Smooth muscle cell (in vitro differentiated cells): Measurements from ENCODE around the gene NENF. TPM values are rescaled to one million over a fixed set of nuclear protein-coding genes. Genes with fewer than 3 reads are reported as not detected.

Source experiments
- DNase-seq: peaks from one replicate; lab custom pipeline; 2025; ENCODE audit not compliant: unreplicated experiment; lab: John Stamatoyannopoulos, UW
- H2AFZ ChIP-seq: fragments of 200-600 bp; sonication (generic); 2 replicates; pipeline ENCODE4 v1.6.0; 2016; ENCODE audit warnings: antibody characterized with exemption, low read depth, mild to moderate bottlenecking
- H3F3A ChIP-seq: fragments of 200-600 bp; sonication (generic); 2 replicates; pipeline ENCODE4 v1.6.0; 2017; ENCODE audit warnings: antibody characterized with exemption, low read depth
- H3K27ac ChIP-seq: fragments of 200-600 bp; sonication (generic); 2 replicates; pipeline ENCODE4 v1.5.1; 2016; ENCODE audit warnings: low read depth, mild to moderate bottlenecking
- H3K27me3 ChIP-seq: fragments of 200-600 bp; sonication (generic); 2 replicates; pipeline ENCODE4 v1.6.1; 2016; ENCODE audit warnings: low read depth, mild to moderate bottlenecking
- H3K36me3 ChIP-seq: fragments of 200-600 bp; sonication (generic); 2 replicates; pipeline ENCODE4 v1.5.1; 2016; ENCODE audit warnings: low read depth
- H3K4me1 ChIP-seq: fragments of 200-600 bp; sonication (generic); 2 replicates; pipeline ENCODE4 v1.5.1; 2016; ENCODE audit warnings: low read depth
- H3K4me2 ChIP-seq: fragments of 200-600 bp; sonication (generic); 2 replicates; pipeline ENCODE4 v1.6.0; 2016; ENCODE audit warnings: mild to moderate bottlenecking
- H3K4me3 ChIP-seq: fragments of 200-600 bp; sonication (generic); 2 replicates; pipeline ENCODE4 v1.5.1; 2016; ENCODE audit warnings: mild to moderate bottlenecking
- H3K79me2 ChIP-seq: fragments of 200-600 bp; sonication (generic); 2 replicates; pipeline ENCODE4 v1.6.0; 2016; ENCODE audit warnings: low read depth, mild to moderate bottlenecking
- H3K9ac ChIP-seq: fragments of 200-600 bp; sonication (generic); 2 replicates; pipeline ENCODE4 v1.6.0; 2016; ENCODE audit warnings: low read depth
- H3K9me3 ChIP-seq: fragments of 200-600 bp; sonication (generic); replicated peaks from 2 replicates; pipeline ENCODE4 v1.5.1; 2016; ENCODE audit warnings: low read depth
- H4K20me1 ChIP-seq: fragments of 200-600 bp; sonication (generic); 2 replicates; pipeline ENCODE4 v1.6.0; 2016; ENCODE audit warnings: low read depth
- WGBS: methylation state at CpG from one replicate; pipeline ENCODE4 v1.1.7; 2016; ENCODE audit warnings: low lambda C conversion rate; 5-methylcytosine and 5-hydroxymethylcytosine counted together
- polyA plus RNA-seq: library from polyadenylated mRNA; unstranded; fragments of >200 nt; fragmentation: Nextera tagmentation; extraction: Ambion mirVana; gene quantifications from 2 replicates; pipeline ENCODE4 v1.2.1, GENCODE V29; 2016
- total RNA-seq: library from RNA; depleted of rRNA; stranded (reverse); fragments of >200 nt; gene quantifications from 2 replicates; pipeline ENCODE4 v1.2.3, GENCODE V29; 2014
- TF ChIP-seq, protein P1 (sequence below): fragments of 200-600 bp; sonication (generic); IDR thresholded peaks from 2 replicates; pipeline ENCODE4 v1.5.1; 2017; ENCODE audit warnings: borderline replicate concordance, mild to moderate bottlenecking, antibody characterized with exemption; ENCODE audit not compliant: insufficient read depth, poor library complexity, severe bottlenecking

Gene NENF
- total and polyA plus RNA-seq, 2 experiments from 2014 or later, result 53.9 to 90.7 TPM

DNA sequence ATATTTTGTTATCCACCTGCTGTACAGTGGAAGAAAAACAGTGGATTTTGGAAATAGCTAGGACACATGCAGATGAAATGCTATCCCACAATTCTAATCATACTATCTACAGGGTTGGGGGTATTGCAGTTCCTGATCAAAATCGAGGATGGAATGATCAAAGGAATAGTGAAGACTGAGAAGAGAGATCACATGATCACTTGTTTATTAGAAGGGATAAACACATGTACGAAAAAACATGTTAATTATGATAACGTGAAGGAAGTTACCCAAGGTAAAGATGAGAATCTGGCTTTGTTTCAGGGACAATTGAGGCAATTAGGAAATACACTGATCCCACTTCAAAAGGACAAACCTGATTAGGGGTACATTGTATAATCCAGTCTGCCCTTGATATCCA, 8.8 kb upstream of the NENF start:
- no peaks in the 10 kb centered on the region for H3K79me2 ChIP-seq
- H2AFZ ChIP-seq, result no peak overlapping the region
- no peak overlapping the region for H3K4me2 ChIP-seq
- TF ChIP-seq, protein P1, sequence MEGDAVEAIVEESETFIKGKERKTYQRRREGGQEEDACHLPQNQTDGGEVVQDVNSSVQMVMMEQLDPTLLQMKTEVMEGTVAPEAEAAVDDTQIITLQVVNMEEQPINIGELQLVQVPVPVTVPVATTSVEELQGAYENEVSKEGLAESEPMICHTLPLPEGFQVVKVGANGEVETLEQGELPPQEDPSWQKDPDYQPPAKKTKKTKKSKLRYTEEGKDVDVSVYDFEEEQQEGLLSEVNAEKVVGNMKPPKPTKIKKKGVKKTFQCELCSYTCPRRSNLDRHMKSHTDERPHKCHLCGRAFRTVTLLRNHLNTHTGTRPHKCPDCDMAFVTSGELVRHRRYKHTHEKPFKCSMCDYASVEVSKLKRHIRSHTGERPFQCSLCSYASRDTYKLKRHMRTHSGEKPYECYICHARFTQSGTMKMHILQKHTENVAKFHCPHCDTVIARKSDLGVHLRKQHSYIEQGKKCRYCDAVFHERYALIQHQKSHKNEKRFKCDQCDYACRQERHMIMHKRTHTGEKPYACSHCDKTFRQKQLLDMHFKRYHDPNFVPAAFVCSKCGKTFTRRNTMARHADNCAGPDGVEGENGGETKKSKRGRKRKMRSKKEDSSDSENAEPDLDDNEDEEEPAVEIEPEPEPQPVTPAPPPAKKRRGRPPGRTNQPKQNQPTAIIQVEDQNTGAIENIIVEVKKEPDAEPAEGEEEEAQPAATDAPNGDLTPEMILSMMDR, result no peak
- no peaks in the 10 kb centered on the region for H3F3A ChIP-seq
- no peak overlapping the region for H3K9ac ChIP-seq
- no peak for DNase-seq
- no peak overlapping the region for H3K4me3 ChIP-seq
- peaks cover 9% of the 10 kb centered on the region for H3K27me3 ChIP-seq
- H4K20me1 ChIP-seq, result no peaks in the 10 kb centered on the region
- H3K36me3 ChIP-seq, result no peaks in the 10 kb centered on the region
- no peak overlapping the region for H3K27ac ChIP-seq
- WGBS, result 77% methylated on average over 3 of the region's 3 CpGs
- no peaks in the 10 kb centered on the region for H3K4me1 ChIP-seq
- H3K9me3 ChIP-seq, result no peaks in the 10 kb centered on the region

DNA sequence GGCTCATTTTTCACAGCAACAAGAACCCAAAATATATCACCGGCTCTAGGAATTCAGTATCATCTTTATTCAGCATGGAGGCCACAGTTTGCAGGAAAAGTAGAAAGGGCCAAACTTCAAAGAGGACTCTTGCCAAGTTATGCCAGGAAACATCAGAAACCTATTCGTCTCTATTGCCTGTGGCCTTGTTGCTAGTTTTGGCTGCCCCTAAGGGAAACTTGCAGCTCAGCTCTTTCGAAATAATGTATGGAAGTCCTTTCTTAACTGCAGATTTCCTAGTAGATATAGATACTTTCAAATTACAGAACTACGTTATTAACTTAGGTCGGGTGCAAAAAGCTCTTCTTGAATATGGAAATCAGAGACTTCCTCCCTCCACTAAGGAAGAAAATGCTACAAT, 4.2 kb upstream of the NENF start:
- Histone ChIP-seq H3K4me3 (no peak overlapping the region), H3K27me3 (peaks cover 6% of the 10 kb centered on the region), H3K4me2 (no peak overlapping the region), H3K79me2 (no peaks in the 10 kb centered on the region), H3K9me3 (no peaks in the 10 kb centered on the region), H3K36me3 (no peaks in the 10 kb centered on the region), H3K4me1 (no peaks in the 10 kb centered on the region), H3K27ac (no peak overlapping the region), H3K9ac (no peak overlapping the region), H4K20me1 (no peaks in the 10 kb centered on the region), H3F3A (no peaks in the 10 kb centered on the region), H2AFZ (no peak overlapping the region)
- DNase-seq, result no peak
- 77% methylated on average over 5 of the region's 5 CpGs for WGBS
- TF ChIP-seq, protein P1, result no peak

DNA sequence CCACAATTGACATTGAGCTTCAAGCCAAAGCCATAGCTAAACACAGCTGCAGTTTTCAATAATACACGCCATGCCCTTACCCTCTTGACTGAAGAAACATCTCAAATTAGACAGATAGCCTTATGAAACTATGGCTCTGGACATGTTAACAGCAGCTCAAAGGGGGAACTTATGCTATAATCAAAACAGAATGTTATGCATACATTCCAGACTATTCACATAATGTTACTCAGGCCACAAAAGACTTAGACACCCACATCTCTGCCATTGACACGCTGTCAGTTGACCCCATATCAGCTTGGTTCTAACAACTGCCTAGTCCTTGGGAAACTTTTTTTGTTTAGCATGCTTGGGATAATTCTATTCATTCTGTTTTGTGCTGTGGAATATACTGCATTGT, 2.3 kb upstream of the NENF start:
- no peak overlapping the region for H2AFZ ChIP-seq
- H3K9ac ChIP-seq, result no peak overlapping the region
- H3K4me1 ChIP-seq, result no peaks in the 10 kb centered on the region
- no peaks in the 10 kb centered on the region for H3K27me3 ChIP-seq
- 55% methylated on average over 2 of the region's 2 CpGs for WGBS
- no peaks in the 10 kb centered on the region for H3F3A ChIP-seq
- TF ChIP-seq, protein P1, result no peak
- no peaks in the 10 kb centered on the region for H4K20me1 ChIP-seq
- H3K36me3 ChIP-seq, result no peaks in the 10 kb centered on the region
- no peak overlapping the region for H3K4me3 ChIP-seq
- H3K4me2 ChIP-seq, result no peak overlapping the region
- H3K9me3 ChIP-seq, result no peaks in the 10 kb centered on the region
- DNase-seq, result no peak
- H3K27ac ChIP-seq, result no peak overlapping the region
- no peaks in the 10 kb centered on the region for H3K79me2 ChIP-seq

- no peaks in the 10 kb centered on the region for H3K27me3 ChIP-seq
- H3K79me2 ChIP-seq, result no peaks in the 10 kb centered on the region
- H4K20me1 ChIP-seq, result peaks cover 1% of the 10 kb centered on the region
- H3K4me3 ChIP-seq, result no peak overlapping the region
- no peak overlapping the region for H3K9ac ChIP-seq
- no peak overlapping the region for H3K27ac ChIP-seq
- no peaks in the 10 kb centered on the region for H3F3A ChIP-seq
- no peaks in the 10 kb centered on the region for H3K9me3 ChIP-seq
- H3K4me1 ChIP-seq, result no peaks in the 10 kb centered on the region
- 62% methylated on average over 3 of the region's 3 CpGs for WGBS
- no peak for DNase-seq
- no peak overlapping the region for H3K4me2 ChIP-seq
- TF ChIP-seq, protein P1, result no peak
- no peaks in the 10 kb centered on the region for H3K36me3 ChIP-seq
- H2AFZ ChIP-seq, result no peak overlapping the region
Observed at GRCh38 chr1:212430955-212431394, 1.7 kb upstream of the NENF start.
